HUES48 (cell line): ENCODE measurements around the gene CCDC116.
"Not testable (repeated sequence)": the region's sequence is repeated elsewhere in the genome, so short reads cannot be mapped to it uniquely, and the experiment has no call there.

Experiments
- H3K27ac ChIP-seq: one replicate; pipeline ENCODE4 v1.7.0; 2013; ENCODE audit warnings: low read depth, low read length, inconsistent platforms
- H3K27me3 ChIP-seq: 2 replicates; pipeline ENCODE4 v1.6.1; 2013; ENCODE audit warnings: mild to moderate bottlenecking, low read length; ENCODE audit not compliant: control insufficient read depth, insufficient read depth
- H3K36me3 ChIP-seq: 2 replicates; pipeline ENCODE4 v1.6.1; 2013; ENCODE audit warnings: low read length; ENCODE audit not compliant: control insufficient read depth, insufficient read depth
- H3K4me1 ChIP-seq: 2 replicates; pipeline ENCODE4 v1.6.1; 2013; ENCODE audit warnings: mild to moderate bottlenecking, low read length; ENCODE audit not compliant: control insufficient read depth, insufficient read depth
- H3K4me3 ChIP-seq: 2 replicates; pipeline ENCODE4 v1.5.1; 2013; ENCODE audit warnings: mild to moderate bottlenecking, low read depth, low read length
- H3K9ac ChIP-seq: 2 replicates; pipeline ENCODE4 v1.6.1; 2013; ENCODE audit warnings: mild to moderate bottlenecking, low read depth, low read length, moderate library complexity
- H3K9me3 ChIP-seq: 2 replicates; pipeline ENCODE4 v1.6.1; 2013; ENCODE audit warnings: low read length; ENCODE audit not compliant: control insufficient read depth, insufficient read depth

Gene CCDC116

DNA sequence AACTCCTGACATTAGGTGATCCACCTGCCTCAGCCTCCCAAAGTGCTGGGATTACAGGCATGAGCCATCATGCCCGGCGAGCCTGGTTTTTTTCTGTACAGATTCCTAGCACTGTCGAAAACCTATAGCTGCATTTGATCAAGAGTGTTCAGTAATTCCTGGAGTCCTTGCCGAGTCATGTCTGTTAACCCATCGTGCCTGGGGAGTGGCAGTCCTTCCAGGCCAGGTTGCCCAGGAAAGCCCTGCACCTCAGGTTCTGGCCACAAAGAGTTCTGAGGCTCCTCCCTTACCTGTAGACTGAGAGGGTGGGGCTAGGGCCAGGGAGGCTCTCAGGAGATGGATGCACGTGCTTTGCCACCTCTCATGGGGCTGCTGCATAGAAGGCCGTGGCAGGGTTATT lies 19.7 kb upstream of the CCDC116 start:
- no peaks in the 10 kb centered on the region for H3K4me1 ChIP-seq
- H3K9me3 ChIP-seq, result no peaks in the 10 kb centered on the region
- H3K9ac ChIP-seq, result no peak overlapping the region
- peaks cover 46% of the 10 kb centered on the region for H3K36me3 ChIP-seq
- H3K4me3 ChIP-seq, result no peak overlapping the region
- no peaks in the 10 kb centered on the region for H3K27me3 ChIP-seq
- no peak overlapping the region for H3K27ac ChIP-seq

DNA sequence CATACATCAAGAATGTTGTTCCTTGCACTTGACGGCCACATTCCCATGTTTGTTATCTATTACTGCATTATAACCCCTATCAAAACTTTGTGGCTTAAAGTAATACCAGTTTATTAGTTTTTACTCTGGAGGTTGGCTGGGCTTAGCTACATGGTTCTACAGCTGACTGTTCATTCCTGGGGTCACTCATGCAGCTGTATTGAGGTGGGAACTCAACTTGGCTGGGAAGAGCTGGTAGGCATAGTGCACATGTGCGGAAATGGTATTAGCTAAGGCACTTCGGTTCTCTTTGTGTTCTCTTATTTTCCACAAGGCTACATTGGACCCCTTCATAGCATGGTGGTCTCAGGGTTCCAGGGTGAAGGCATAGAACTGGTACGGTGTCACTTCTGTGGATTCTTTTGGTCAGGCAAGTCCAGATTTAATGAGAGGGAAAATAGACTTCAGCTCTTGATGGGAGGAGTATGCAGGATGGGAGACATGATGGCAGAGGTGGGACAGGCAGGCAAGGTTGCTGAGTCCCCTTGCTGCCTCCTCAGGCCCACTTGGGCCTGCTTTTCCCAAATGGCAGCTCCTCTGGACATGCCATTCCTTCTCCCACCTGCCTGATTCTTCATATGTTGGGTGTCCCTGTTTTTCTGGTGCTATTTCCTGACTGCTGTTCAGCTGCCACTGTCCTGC lies 18.9 kb upstream of the CCDC116 start:
- H3K4me3 ChIP-seq, result no peak overlapping the region
- no peak overlapping the region for H3K27ac ChIP-seq
- H3K9ac ChIP-seq, result no peak overlapping the region
- H3K4me1 ChIP-seq, result no peaks in the 10 kb centered on the region
- no peaks in the 10 kb centered on the region for H3K27me3 ChIP-seq
- no peaks in the 10 kb centered on the region for H3K9me3 ChIP-seq
- H3K36me3 ChIP-seq, result peaks cover 47% of the 10 kb centered on the region

DNA sequence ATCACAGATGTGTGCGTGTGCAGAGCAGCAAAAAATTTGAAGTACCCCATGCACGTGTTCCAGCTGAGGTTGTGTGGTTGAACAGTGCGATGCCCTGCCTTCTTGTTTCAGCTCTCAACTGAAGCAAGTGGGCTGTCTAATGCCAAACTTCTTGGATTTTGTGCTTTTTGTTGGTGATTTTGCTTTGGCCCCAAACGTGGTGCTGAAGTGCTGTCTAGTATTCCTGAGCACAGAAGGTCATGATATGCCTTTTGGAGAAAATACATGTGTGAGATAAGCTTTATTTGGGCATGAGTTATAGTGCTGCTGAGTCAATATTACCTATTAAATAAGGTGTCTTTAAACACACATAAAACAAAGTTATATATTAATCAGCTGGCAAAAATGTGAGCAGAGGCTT lies 16.8 kb upstream of the CCDC116 start:
- H3K4me1 ChIP-seq, result no peaks in the 10 kb centered on the region
- H3K27ac ChIP-seq, result no peak overlapping the region
- H3K9ac ChIP-seq, result no peak overlapping the region
- no peaks in the 10 kb centered on the region for H3K27me3 ChIP-seq
- H3K36me3 ChIP-seq, result peaks cover 42% of the 10 kb centered on the region
- no peak overlapping the region for H3K4me3 ChIP-seq
- no peaks in the 10 kb centered on the region for H3K9me3 ChIP-seq

DNA sequence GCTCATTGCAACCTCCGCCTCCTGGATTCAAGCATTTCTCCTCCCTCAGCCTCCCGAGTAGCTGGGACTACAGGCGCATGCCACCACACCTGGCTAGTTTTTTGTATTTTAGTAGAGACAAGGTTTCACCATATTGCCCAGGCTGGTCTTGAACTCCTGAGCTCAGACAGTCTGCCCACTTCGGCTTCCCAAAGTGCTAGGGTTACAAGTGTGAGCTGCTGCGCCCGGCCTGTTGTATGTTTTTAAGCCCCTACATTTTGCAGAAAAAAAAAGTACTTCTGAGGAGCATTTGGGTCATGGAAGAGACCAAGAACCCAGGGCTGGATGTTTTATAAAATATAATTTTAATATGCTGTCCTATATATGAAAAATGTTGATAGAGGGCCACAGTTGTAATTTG lies 15.2 kb upstream of the CCDC116 start:
- peaks cover 40% of the 10 kb centered on the region for H3K36me3 ChIP-seq
- H3K4me3 ChIP-seq, H3K27me3 ChIP-seq, H3K4me1 ChIP-seq, H3K27ac ChIP-seq, H3K9ac ChIP-seq, H3K9me3 ChIP-seq: not testable (repeated sequence)

DNA sequence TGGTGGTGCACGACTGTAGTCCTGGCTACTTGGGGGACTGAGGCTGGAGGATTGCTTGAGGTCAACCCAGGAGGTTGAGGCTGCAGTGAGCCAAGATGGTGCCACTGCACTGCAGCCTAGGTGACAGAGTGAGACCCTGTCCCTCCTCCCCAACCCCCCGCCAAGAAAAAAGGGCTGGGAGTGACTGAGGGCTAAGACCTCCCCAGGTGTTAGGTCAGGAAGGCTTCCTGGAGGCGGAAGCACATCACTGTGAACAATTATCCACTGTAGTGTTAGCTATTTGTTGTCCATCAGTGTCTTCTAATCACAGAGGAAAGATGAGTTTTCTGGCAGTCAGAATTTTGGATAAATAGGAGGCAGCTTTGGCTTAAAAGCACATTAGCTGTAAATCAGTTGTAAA lies 11.5 kb upstream of the CCDC116 start:
- no peak overlapping the region for H3K27ac ChIP-seq
- no peaks in the 10 kb centered on the region for H3K4me1 ChIP-seq
- no peaks in the 10 kb centered on the region for H3K27me3 ChIP-seq
- H3K4me3 ChIP-seq, result no peak overlapping the region
- H3K9ac ChIP-seq, result no peak overlapping the region
- H3K36me3 ChIP-seq, result peaks cover 31% of the 10 kb centered on the region
- no peaks in the 10 kb centered on the region for H3K9me3 ChIP-seq

DNA sequence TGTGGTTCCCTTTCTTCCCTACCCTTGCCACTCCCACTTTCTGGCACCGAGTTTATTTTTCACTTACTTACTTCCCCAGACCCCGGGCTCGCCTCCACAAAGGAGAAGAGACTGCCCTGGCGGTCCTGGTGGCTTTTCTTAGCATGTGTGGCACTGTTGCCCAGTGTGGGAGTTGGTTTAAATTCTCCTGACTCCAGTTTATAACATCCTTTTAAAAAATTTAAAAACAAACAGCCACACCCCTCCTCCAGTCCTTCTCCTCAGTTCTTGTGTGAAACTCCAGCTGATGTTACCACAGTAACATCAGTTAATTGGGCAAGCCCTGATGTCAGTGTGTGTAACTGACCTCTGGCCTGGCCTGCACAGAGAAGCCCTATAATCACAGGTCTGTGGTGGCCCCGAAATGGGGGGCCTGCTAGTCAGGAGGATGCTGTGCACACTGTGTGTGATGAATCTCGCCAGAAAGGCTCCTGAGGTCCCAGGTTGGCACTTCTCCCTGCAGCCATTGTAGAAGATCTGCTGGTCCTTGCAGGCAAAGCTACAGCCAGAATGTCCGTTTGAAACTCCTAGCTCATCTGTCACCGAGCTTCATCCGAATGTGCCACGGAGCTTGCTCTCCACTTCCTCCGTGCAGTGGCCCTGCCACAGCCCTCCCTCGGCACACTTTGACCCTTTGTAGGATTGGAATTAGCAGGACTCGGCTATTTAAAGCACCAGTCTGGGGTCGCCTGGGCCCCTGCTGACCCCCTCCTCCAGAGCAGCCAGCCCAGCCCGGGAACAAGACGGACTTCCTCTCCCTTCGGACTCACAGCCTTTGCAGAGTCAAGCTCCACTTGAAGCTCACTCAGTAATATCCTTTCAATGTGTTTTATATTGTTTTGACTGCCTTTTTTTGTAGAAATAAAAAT lies 10.3 kb upstream of the CCDC116 start:
- no peaks in the 10 kb centered on the region for H3K9me3 ChIP-seq
- no peak overlapping the region for H3K9ac ChIP-seq
- H3K36me3 ChIP-seq, result peaks cover 30% of the 10 kb centered on the region
- no peaks in the 10 kb centered on the region for H3K27me3 ChIP-seq
- no peaks in the 10 kb centered on the region for H3K4me1 ChIP-seq
- H3K27ac ChIP-seq, result no peak overlapping the region
- no peak overlapping the region for H3K4me3 ChIP-seq

DNA sequence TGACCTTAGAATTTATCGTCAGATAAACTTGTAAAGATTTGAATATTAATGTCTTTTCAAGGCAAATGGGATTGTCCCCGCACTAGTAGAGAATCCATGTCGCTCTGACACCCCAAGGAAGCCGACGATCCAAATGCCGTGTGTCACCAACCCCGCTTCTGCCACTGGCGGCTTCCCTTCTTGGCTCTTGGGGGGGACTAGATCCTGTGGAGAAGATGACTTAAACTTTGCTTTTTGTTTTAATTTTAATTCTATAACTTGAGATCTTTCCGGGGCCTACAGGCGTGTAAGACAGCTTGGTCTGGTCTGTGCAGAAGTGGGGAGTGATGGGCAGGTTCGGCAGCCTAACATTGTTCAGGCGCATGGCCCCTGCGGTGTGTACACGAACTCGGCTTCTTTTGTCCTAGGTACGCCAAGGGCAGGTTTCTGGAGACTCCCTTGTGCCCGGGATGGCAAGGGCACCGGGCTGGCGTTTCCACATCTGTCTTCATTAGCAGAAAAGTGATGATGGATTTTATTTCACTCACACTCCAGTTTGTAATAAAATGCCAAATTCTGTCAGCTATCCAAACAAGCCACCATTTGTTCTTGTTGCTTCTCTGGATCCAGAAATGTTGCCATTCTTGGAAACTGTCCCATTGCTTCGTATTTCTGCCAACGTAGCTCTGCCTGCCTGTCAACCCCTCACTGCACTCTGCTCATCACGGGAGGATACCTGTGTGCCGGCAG lies 9.5 kb upstream of the CCDC116 start:
- Histone ChIP-seq H3K27ac (peak overlapping the region; percentile 9), H3K36me3 (peaks cover 35% of the 10 kb centered on the region), H3K9ac (no peak overlapping the region), H3K4me1 (no peaks in the 10 kb centered on the region), H3K9me3 (no peaks in the 10 kb centered on the region), H3K4me3 (no peak overlapping the region), H3K27me3 (no peaks in the 10 kb centered on the region)

DNA sequence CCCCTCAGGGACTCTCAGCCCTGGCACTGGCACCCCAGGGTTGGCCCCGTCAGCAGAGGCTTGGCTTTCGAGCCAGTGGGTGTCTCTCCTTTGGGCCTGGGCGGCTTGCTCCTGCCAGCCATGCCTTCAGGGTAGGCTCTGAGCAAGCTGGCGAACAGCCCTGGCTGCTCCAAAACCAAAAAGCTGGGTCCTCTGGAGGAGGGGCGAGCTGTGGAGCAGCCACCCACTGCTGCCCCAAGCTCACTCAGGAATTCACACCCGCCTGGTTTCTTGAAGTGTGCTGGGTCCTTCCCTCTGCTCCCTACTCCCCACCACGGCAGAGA lies 9.0 kb upstream of the CCDC116 start:
- Histone ChIP-seq H3K27me3 (no peaks in the 10 kb centered on the region), H3K9ac (no peak overlapping the region), H3K36me3 (peaks cover 40% of the 10 kb centered on the region), H3K9me3 (no peaks in the 10 kb centered on the region), H3K4me1 (no peaks in the 10 kb centered on the region), H3K27ac (peak overlapping the region; percentile 9), H3K4me3 (no peak overlapping the region)

DNA sequence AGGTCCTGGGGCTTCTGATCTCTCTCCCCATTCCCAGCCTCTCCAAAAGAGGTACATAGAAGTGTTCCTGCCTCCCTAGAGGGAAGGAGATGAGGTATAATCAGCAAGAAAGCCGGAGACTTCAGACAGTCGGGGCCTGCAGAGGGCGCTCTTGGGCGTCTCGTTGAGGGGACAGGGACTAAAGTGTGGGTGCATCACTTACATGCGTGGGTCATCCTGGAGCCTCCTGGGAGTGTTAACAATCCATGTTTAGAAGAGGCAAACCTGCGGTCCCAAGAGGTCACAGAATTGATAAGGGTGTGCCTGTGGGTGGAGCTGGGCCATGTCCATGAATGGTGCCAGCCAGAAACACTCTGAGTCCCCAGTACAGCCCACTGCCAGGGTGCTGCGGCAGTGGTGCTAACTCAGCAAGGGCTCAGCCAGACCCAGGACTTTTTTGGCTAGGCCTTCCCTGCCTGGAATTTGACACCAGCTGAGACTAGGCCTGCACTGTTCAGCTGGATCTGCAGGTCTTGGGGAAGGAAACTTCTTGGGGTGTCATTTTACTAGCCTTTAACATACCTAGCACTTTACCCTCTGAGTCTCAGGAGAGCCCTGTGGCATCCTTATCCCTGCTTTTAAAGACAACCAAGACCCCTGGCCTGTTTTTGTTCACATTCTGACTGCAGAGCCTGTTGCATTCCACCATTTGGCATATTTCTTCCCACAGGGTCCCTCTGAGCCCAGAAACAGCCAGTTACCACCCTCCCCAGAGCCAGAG lies 8.3 kb upstream of the CCDC116 start:
- Histone ChIP-seq H3K4me1 (no peaks in the 10 kb centered on the region), H3K27ac (peak overlapping the region; percentile 31), H3K27me3 (no peaks in the 10 kb centered on the region)

DNA sequence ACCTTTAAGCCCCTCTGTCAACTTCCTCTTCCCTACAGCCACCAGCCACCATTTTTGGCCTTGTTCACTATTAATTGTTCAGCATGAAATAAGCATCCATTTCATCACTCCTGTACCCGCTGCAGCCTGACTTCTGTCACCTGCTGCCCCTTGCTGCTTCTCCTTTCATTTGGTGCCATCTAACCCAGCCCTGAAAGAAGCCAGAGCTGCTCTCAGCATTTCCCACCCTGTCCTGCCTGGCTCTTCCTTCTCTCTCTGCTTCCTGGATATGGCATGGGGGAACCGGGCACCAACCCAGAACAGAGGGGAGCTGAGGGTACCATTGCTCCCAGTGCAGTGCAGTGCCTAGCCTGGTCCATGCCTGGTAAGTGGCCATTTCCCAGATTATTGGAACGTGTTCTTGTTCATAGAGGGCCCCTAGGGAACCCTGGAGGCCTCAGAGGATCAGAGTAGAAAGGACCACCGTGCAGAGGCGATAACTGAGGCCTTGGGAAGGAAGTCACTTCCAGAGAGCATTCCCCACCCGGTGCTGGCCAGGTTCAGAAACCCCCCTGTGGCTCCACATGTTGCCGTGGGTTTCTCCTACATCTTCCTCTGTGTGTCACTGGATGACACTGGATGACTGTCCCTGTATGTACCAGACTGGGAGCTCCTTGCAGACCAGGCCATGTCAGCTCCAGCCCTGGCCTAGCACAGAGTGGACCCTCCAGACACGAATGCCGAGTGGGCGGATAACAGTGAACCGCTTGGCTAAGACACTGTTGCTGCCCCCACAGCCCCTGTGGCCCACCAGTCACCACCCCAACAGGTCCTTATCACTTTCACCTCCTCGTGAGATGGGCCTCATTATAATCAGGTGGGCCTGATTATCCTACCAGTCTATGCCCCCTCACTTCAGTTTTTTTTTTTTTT lies 7.4 kb upstream of the CCDC116 start:
- Histone ChIP-seq H3K36me3 (peaks cover 37% of the 10 kb centered on the region), H3K4me3 (no peak overlapping the region), H3K4me1 (no peaks in the 10 kb centered on the region), H3K27ac (peak overlapping the region; percentile 31), H3K27me3 (no peaks in the 10 kb centered on the region), H3K9me3 (no peaks in the 10 kb centered on the region), H3K9ac (no peak overlapping the region)

More for the DNA sequence above, 8.3 kb upstream of the CCDC116 start:
- no peak overlapping the region for H3K9ac ChIP-seq
- H3K36me3 ChIP-seq, result peaks cover 37% of the 10 kb centered on the region
- no peaks in the 10 kb centered on the region for H3K9me3 ChIP-seq
- H3K4me3 ChIP-seq, result no peak overlapping the region
